ENCODE measurements around the gene RPL36. TPM values are rescaled to one million over a fixed set of nuclear protein-coding genes. Genes with fewer than 3 reads are reported as not detected.

RPL36 gene
- total and polyA plus RNA-seq, 11 donors, result 255 to 981 (median 391) TPM

DNA sequence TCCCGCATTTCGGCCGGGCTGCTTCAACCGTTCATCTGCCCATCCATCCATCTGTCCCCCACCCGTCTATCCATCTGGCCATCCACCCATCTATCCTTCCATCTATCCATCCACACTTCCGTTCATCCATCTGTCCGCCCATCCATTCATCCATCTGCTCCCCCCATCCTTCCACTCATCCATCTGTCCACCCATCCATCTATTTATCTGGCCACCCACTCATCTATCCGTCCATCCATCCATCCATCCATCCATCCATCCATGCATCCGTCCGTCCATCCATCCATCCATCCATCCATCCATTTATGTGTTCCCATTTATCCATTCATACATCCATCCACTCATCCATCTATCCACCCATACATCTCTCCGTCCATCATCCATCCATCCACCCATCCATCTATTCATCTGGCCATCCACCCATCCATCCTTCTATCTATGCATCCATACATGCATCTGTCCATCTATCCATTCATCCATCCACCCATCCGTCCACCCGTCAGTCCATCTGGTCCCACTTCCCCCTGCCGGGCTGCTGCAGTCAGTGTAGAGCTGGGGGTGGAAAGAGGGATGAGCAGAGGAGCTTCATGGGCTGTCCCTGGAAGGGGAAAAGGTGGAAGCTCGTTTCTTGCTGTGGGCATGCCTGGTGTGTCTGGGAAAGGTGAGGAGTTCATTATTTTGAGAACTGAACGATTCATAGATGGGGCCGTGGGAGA, 8.5 kb upstream of the RPL36 start:
- DNase-seq (no peak), ATAC-seq (no peak)
- H3K36me3 ChIP-seq, result peaks cover 0 to 11% (median 3%) of the 10 kb centered on the region in 9 donors
- peak overlapping the region in 5 of 12 donors; percentile 91 to 96 (median 94) for H3K27ac ChIP-seq
- H3K27me3 ChIP-seq, result no peaks in the 10 kb centered on the region
- WGBS, 4 donors, result 64 to 67% (median 65%) methylated on average over 17 of the region's 17 CpGs
- peaks cover 0 to 27% (median 18%) of the 10 kb centered on the region in 12 donors for H3K4me1 ChIP-seq
- H3K9me3 ChIP-seq, result no peaks in the 10 kb centered on the region
- intact Hi-C loops (cut with DNase I), result loop anchor here in 2 of 10 donors (5.0 to 10.0 kb wide), 4 partner anchors 59 to 1853 kb away; partner anchors contain the start of genes DPP9 (in 1 of the 2), DUS3L (in 1 of the 2), PNPLA6 (in 1 of the 2) and SAFB (in 1 of the 2)
- TF ChIP-seq, protein P1, sequence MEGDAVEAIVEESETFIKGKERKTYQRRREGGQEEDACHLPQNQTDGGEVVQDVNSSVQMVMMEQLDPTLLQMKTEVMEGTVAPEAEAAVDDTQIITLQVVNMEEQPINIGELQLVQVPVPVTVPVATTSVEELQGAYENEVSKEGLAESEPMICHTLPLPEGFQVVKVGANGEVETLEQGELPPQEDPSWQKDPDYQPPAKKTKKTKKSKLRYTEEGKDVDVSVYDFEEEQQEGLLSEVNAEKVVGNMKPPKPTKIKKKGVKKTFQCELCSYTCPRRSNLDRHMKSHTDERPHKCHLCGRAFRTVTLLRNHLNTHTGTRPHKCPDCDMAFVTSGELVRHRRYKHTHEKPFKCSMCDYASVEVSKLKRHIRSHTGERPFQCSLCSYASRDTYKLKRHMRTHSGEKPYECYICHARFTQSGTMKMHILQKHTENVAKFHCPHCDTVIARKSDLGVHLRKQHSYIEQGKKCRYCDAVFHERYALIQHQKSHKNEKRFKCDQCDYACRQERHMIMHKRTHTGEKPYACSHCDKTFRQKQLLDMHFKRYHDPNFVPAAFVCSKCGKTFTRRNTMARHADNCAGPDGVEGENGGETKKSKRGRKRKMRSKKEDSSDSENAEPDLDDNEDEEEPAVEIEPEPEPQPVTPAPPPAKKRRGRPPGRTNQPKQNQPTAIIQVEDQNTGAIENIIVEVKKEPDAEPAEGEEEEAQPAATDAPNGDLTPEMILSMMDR (IDR thresholded peaks at IDR 0.05), result no peak
- peak overlapping the region in 11 of 12 donors; percentile 69 to 99 (median 81) for H3K4me3 ChIP-seq

DNA sequence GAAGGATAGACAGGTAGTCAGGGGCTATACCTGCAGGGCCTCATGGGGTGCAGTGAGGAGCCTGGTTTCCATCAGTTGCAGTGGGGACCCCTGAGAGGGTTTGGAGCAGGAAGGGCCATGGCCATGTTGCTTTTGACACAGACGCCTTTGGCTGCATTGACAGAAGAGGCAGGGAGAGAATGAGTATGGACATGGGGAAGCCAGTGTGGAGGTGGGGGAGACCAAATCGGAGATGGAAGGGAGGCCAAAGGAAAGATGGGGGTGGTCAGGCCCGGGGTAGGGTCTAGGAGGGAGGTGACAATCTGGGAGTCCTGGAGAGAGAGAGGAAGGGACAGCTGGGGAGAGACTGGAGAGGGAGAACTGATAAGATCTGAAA, 8.0 kb upstream of the RPL36 start:
- ATAC-seq (no peak), DNase-seq (peak in 1 of 5 donors; percentile 20)
- intact Hi-C loops (cut with DNase I), result loop anchor here in 2 of 10 donors (5.0 to 10.0 kb wide), 4 partner anchors 60 to 1853 kb away; partner anchors contain the start of genes DPP9 (in 1 of the 2), DUS3L (in 1 of the 2), PNPLA6 (in 1 of the 2) and SAFB (in 1 of the 2)
- Histone ChIP-seq H3K27ac (no peak overlapping the region), H3K9me3 (no peaks in the 10 kb centered on the region), H3K4me1 (peaks cover 0 to 28% (median 18%) of the 10 kb centered on the region in 12 donors), H3K36me3 (peaks cover 0 to 11% (median 3%) of the 10 kb centered on the region in 9 donors), H3K27me3 (no peaks in the 10 kb centered on the region), H3K4me3 (no peak overlapping the region)
- 84 to 92% (median 90%) methylated on average over 3 of the region's 3 CpGs for WGBS, 4 donors
- TF ChIP-seq, protein P1 (IDR thresholded peaks at IDR 0.05), result no peak
- no peak for TF ChIP-seq POLR2A (IDR thresholded peaks at IDR 0.05)

DNA sequence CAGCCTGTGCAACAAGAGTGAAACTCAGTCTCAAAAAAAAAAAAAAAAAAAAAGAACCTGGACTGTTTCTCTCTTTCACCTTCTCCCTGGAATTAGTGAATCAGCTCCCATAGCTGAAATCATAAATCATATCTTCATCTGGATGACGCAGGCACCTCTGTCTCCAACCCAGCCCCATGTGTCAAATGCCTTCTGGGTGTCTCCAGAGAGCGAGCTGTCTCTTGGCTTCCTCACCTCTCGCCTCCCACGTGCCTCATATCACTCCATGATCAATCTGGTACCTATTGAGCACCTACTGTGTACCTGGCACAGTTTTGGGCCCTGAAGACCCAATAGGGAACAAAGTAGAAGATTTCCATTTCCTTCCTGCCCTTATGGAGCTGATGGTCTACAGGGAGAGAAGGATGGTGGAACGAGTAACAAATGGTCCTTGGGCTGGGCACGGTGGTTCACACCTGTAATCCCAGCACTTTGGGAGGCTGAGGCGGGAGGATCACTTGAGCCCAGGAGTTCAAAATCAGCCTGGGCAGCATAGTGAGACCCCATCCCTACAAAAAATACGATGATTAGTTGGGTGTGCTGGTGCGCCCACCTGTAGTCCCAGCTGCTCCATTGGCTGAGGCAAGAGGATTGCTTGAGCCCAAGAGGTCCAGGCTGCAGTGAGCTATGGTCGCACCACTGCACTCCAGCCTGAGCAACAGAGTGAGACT, 6.8 kb upstream of the RPL36 start:
- ATAC-seq (no peak), DNase-seq (no peak)
- H3K4me1 ChIP-seq, result peaks cover 0 to 35% (median 22%) of the 10 kb centered on the region in 12 donors
- 90 to 93% (median 92%) methylated on average over 10 of the region's 10 CpGs for WGBS, 4 donors
- H3K27ac ChIP-seq, result no peak overlapping the region
- H3K36me3 ChIP-seq, result peaks cover 0 to 2% (median 0%) of the 10 kb centered on the region in 9 donors
- H3K27me3 ChIP-seq, result no peaks in the 10 kb centered on the region
- intact Hi-C loops (cut with DNase I), result loop anchor here in 2 of 10 donors (5.0 to 10.0 kb wide), 4 partner anchors 61 to 1851 kb away; partner anchors contain the start of genes DPP9 (in 1 of the 2), DUS3L (in 1 of the 2), PNPLA6 (in 1 of the 2) and SAFB (in 1 of the 2)
- no peaks in the 10 kb centered on the region for H3K9me3 ChIP-seq
- TF ChIP-seq, protein P1 (IDR thresholded peaks at IDR 0.05), result no peak
- TF ChIP-seq POLR2A (IDR thresholded peaks at IDR 0.05), result no peak
- H3K4me3 ChIP-seq, result no peak overlapping the region

Data from heart left ventricle (tissue), 16 donors.